HEK293 (cell line): ENCODE data around the gene UTP14A.

Experiments used
- CTCF ChIP-seq: fragments of 450-650 bp; formaldehyde crosslinking; IDR thresholded peaks from 2 replicates; pipeline ENCODE4 v1.5.1; 2016; ENCODE audit warnings: missing biosample characterization, missing genetic modification characterization
- PBX3 ChIP-seq: sonication (generic); formaldehyde crosslinking; IDR thresholded peaks from 2 replicates; pipeline ENCODE4 v1.8.1; 2022; ENCODE audit warnings: mild to moderate bottlenecking, moderate library complexity, missing genetic modification reagents
- PRDM6 ChIP-seq: fragments of 450-650 bp; formaldehyde crosslinking; IDR thresholded peaks from 2 replicates; pipeline ENCODE4 v1.5.1; 2017; ENCODE audit warnings: missing biosample characterization, missing genetic modification characterization
- ZBTB21 ChIP-seq: fragments of 450-650 bp; formaldehyde crosslinking; IDR thresholded peaks from 2 replicates; pipeline ENCODE4 v1.5.1; 2017; ENCODE audit warnings: missing biosample characterization, missing genetic modification characterization
- ZBTB8A ChIP-seq: fragments of 450-650 bp; formaldehyde crosslinking; IDR thresholded peaks from 2 replicates; pipeline ENCODE4 v1.5.1; 2016; ENCODE audit warnings: missing biosample characterization, missing genetic modification characterization
- ZEB2 ChIP-seq: fragments of 450-650 bp; formaldehyde crosslinking; IDR thresholded peaks from 2 replicates; pipeline ENCODE4 v1.5.1; 2016; ENCODE audit warnings: missing biosample characterization, missing genetic modification characterization
- ZNF121 ChIP-seq: fragments of 450-650 bp; formaldehyde crosslinking; IDR thresholded peaks from 2 replicates; pipeline ENCODE4 v1.5.1; 2016; ENCODE audit warnings: missing biosample characterization, missing genetic modification characterization
- ZNF140 ChIP-seq: fragments of 450-650 bp; formaldehyde crosslinking; IDR thresholded peaks from 2 replicates; pipeline ENCODE4 v1.5.1; 2016; ENCODE audit warnings: missing biosample characterization, missing genetic modification characterization
- ZNF354C ChIP-seq: fragments of 450-650 bp; formaldehyde crosslinking; IDR thresholded peaks from 2 replicates; pipeline ENCODE4 v1.5.1; 2016; ENCODE audit warnings: missing biosample characterization, missing genetic modification characterization, low read depth, borderline replicate concordance
- ZNF704 ChIP-seq: fragments of 450-650 bp; formaldehyde crosslinking; IDR thresholded peaks from 2 replicates; pipeline ENCODE4 v1.5.1; 2016; ENCODE audit warnings: missing biosample characterization, missing genetic modification characterization
- ZSCAN30 ChIP-seq: fragments of 450-650 bp; IDR thresholded peaks from 2 replicates; pipeline ENCODE4 v1.5.1; 2018; ENCODE audit warnings: missing biosample characterization, mild to moderate bottlenecking, missing genetic modification characterization, moderate library complexity
- TF ChIP-seq, protein P1 (sequence below): fragments of 450-650 bp; formaldehyde crosslinking; IDR thresholded peaks from 2 replicates; pipeline ENCODE4 v1.5.1; 2017; ENCODE audit warnings: missing biosample characterization, missing genetic modification characterization

DNA sequence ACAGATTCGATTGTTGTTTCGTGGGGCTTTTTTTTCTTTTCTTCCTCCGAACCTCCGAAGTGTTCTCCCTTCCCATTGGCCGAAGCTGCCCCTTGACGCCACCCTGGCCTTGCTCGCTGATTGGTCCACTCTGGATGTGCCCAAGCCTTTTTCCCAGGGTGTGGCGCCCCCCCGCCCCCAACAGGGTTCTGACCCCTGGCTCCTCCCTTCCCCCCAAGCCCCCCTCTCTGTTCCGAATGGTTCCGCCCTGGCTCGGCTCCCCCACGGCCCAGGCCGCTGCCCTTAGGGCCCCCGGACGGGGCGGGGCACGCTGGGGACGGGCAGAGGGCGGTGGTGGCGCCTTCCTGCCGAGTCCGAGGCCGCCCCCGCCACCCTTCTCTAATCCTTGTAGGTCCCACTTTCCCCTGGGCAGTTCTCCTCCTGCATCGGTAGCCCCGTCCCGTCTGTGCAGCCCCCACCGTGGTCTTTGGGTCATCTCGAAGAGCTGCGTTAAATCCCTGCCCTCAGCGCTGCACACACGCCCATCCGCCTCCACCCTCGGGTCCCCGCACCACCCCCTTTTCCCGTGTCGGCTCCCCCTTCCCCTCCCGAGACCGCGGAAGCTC, 25.5 kb downstream of the UTP14A start:
- TF ChIP-seq CTCF (no peak), PRDM6 (no peak), ZNF121 (tag by site-specific recombination) (no peak), ZBTB8A (tag by site-specific recombination) (peak; percentile 82), ZNF140 (no peak), PBX3 (CRISPR knock-in tag) (no peak), ZEB2 (tag by site-specific recombination) (peak; percentile 42; the same call in 1 of the 2 replicates), ZNF704 (no peak), ZNF354C (no peak), ZSCAN30 (tag by site-specific recombination) (no peak), ZBTB21 (tag by site-specific recombination) (no peak)
- TF ChIP-seq, protein P1, sequence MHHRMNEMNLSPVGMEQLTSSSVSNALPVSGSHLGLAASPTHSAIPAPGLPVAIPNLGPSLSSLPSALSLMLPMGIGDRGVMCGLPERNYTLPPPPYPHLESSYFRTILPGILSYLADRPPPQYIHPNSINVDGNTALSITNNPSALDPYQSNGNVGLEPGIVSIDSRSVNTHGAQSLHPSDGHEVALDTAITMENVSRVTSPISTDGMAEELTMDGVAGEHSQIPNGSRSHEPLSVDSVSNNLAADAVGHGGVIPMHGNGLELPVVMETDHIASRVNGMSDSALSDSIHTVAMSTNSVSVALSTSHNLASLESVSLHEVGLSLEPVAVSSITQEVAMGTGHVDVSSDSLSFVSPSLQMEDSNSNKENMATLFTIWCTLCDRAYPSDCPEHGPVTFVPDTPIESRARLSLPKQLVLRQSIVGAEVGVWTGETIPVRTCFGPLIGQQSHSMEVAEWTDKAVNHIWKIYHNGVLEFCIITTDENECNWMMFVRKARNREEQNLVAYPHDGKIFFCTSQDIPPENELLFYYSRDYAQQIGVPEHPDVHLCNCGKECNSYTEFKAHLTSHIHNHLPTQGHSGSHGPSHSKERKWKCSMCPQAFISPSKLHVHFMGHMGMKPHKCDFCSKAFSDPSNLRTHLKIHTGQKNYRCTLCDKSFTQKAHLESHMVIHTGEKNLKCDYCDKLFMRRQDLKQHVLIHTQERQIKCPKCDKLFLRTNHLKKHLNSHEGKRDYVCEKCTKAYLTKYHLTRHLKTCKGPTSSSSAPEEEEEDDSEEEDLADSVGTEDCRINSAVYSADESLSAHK (tag by site-specific recombination): peak; percentile 45; the same call in 1 of the 2 replicates
